Hematopoietic multipotent progenitor cell (in vitro differentiated cells): ENCODE results near the gene NAA40. TPM values are rescaled to one million over a fixed set of nuclear protein-coding genes. Genes with fewer than 3 reads are reported as not detected.
A peak's percentile ranks its signal among the peaks of the same experiment; 100 is the strongest.

Experiments used
- DNase-seq, 3 donors: peaks; one replicate each; pipeline ENCODE4 v3.0.0-alpha.2; 2011 to 2015; ENCODE audit warnings: low read depth in 2 of 3, low spot score in 2 of 3
- total RNA-seq: library from RNA; depleted of rRNA; stranded (reverse); fragments of >200 nt; gene quantifications from one replicate; pipeline ENCODE4 v1.2.3, GENCODE V29; 2012

The NAA40 gene
- total RNA-seq, 1 donor = 13.5 TPM

DNA sequence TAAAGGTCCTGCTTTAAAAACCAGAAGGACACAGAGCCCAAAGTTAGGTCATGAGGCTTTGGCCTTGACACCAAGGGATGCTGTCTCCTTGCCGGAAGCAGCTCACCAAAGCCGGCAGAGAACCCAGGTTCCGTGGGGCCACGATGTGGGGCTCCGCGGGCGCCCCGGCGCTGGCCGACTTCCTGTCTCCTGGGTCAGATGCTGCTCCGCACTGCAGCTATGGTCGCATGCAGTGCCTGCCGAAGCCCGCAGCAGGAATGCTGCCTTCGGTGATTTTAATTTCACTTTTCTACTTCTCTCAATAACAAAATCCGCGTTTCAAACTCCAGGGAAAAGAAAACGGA lies 47.0 kb downstream of the NAA40 start:
- peak in 2 of 3 donors; percentile 44 to 47 for DNase-seq

DNA sequence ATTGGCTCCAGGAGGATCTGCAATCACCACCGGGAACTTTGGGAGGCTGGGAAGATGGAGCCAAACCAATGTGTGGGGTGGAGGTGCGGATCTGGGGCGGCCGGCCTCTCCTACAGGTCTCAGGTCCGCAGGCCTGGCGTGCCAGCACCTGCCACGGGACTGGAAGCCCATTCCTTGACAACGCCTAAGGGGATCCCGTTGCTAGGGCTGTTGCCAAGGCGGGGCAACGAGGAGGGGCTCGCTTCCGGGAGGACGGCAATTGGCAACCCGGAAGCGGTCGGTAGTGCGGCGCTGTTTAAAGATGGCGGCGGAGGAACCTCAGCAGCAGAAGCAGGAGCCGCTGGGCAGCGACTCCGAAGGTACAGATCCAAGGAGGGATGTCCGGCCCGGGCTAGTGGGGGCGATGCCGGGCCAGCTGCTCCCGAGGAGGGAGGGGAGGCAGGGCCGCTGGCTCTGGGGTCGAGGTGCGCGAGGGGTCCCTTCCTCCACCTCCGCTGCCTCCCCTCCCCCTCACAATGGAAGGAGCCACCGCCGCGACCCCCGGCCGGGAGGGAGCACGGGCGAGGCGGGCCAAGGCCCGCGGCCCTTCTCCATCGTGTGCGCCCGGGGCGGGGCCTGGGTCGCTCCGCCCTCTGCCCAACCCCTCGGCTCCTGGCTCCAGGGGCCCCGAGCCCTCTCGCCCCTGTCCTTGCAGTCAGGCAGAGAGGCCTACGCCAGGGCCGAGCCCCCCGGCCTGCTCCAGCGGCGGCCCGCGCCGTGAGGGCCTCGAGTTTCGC lies 47.5 kb downstream of the NAA40 start, which contains the start of gene OTUB1:
Gene OTUB1 (plus strand): TSS at position 283 of the 776 bp plus-strand sequence. CDS start 19 bp downstream, at position 302.
- DNase-seq = peak; percentile 70 to 88 (median 88)

DNA sequence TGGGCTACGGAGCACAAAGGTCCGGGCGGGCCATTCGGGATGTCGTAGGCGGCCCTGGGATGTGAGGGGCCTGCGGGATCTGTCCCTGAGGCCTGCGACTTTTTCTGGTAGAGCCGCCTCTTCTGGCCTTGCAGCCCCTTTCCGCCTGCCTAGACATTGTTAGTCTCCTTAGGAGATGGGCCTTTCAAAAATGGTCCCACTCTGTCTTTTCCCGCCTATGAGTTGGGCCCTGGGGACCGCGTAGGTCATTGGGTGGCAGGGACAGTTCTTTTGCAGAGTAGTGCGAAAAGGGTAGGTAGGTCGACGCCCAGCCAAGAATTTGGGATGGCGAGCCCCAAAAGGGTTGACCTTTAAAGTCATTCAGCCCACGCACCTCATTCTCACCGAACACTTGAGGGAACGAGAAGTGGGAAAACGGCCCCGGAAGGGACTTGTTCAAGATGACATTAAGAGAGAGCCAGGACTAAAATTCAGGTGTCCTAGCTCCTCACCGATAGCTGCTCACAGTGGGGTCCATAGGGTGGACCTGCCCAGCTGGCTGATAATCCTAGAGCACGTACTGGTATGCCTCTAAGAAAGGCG lies 48.2 kb downstream of the NAA40 start:
- no peak for DNase-seq

DNA sequence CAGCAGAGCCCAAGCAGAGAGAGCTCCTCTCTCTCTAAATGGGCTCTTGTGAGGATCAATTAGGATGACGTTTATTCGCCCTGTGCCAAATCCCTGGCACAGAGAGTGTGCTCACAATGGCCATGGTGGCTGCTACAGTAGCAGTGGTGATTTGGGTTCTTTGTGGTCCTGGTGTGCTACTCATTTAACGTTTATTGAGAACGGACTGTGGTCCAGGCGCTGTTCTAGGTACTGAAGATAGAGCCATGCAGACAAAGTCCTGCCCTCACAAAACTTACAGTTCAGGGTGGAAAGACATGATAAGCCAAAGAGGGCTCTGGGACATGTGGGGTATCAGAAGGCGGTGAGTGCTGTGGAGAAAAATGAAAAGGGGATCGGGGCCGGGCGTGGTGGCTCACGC lies 52.8 kb downstream of the NAA40 start:
- no peak for DNase-seq

DNA sequence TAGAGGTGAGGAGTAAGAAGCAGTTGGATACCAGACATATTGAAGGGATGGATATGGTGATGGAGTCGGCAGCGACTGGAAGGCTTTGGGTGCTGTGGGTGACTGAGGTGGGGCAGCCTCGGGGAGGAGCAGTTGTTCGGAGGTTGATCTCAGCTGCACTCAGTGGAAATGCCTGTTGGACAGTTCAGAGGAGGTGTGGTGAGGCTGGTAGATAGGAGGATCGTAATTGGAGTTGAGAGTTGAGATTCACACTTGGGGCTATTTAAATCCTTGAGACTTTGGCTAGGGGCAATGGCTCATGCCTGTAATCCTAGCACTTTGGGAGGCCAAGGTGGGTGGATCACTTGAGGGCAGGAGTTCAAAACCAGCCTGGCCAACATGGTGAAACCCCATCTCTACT lies 54.3 kb downstream of the NAA40 start:
- no peak for DNase-seq

DNA sequence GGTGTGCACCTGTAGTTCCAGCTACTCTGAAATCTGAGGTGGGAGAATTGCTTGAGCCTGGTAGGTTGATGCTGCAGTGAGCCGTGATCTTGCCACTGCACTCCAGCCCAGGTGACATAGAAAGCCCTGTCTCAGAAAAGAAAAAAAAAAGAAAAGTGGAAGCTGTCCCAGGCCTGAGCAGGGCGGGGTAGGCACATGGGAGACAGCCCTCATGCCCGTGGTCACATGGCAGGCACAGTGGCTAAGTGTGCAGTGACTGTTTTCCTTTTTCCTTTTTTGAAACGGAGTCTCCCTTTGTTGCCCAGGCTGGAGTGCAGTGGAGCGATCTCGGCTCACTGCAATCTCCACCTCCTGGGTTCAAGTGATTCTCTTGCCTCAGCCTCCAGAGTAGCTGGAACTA lies 55.2 kb downstream of the NAA40 start:
- no peak for DNase-seq

DNA sequence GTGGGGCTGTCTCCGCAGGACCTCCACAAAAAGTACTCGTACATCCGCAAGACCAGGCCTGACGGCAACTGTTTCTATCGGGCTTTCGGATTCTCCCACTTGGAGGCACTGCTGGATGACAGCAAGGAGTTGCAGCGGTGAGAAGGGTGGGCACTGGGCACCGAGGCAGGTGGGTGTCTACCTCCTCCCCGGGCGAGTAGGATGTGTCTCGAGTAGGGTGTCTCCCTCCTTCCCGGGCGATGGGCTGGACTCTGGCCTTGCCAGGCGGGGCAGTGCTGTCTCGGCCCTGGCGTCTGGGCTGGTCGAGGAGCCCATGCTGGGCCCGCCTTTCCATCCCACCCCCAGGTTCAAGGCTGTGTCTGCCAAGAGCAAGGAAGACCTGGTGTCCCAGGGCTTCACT lies 57.7 kb downstream of the NAA40 start:
- no peak for DNase-seq

DNA sequence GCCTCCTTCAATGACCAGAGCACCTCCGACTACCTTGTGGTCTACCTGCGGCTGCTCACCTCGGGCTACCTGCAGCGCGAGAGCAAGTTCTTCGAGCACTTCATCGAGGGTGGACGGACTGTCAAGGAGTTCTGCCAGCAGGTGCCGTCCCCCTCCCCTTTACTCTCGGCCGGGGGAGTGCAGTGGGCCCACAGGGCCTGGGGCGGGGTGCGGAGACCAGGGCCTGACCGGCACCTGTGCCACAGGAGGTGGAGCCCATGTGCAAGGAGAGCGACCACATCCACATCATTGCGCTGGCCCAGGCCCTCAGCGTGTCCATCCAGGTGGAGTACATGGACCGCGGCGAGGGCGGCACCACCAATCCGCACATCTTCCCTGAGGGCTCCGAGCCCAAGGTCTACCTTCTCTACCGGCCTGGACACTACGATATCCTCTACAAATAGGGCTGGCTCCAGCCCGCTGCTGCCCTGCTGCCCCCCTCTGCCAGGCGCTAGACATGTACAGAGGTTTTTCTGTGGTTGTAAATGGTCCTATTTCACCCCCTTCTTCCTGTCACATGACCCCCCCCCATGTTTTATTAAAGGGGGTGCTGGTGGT lies 58.4 kb downstream of the NAA40 start:
- no peak for DNase-seq

DNA sequence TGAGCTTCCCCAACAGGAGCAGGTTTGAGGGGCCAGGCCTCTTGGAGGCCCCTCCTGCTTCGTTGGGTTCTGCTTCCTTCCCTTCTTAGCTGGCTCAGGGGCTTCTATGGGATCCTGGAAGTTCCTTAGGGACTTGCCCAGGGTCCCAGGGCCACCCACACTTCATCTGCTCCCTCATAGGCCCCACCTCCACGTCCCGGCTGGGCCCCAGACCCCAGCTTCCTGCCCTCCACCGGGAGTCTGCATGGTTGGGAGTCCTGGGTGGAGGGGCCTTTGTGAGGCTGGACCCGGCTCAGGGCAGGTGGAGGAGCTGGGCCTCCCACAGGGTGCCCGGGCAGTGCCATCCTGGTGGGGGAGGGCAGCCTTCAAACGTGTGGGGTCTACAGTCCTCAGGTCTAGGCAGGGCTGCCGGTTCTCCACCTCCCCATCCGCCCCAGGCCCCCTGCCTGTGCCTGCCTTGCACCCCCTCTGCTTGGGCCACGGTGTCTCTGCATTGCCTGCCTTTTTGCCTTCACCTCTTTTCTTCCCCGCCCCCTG lies 59.1 kb downstream of the NAA40 start:
- DNase-seq = no peak

DNA sequence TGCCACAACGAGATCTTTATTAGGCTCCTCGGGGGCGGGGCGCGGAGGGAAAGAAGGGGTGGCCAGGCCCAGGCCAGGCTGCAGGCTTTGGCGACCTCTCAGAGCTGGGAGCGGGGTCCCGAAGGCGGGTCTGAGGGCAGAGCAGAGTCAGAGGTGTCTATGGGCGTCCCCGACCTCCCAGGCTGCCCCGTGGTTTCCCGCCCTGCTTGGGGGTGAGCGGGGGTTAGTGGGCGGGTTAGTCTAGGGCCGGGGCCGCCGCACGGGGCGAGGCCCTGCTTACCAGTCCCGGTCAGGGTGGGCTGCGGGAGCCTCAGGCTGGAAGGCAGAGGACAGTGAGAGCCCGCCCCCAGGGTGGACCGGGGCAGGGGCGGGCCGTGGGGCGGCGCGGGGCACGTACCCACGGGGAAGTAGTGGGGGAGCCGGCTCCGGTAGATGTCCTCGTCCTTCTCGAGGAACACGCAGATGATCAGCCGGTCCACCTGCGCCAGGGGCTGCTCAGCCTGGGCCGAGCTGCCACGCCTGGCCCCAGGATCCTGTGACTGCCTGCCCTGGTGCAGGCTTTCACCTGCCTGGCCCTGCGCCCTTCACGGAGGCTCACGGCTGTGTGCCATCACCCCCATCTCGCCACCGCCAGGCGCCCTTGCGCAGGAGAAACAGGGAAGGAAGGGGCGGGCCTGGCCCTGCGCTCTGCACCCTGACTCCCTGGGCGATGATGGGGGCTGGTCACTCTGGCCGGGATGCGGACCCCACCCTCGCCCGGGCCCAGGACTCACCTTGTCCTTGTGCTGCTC lies 60.0 kb downstream of the NAA40 start:
- DNase-seq = peak in 1 of 3 donors; percentile 53

DNA sequence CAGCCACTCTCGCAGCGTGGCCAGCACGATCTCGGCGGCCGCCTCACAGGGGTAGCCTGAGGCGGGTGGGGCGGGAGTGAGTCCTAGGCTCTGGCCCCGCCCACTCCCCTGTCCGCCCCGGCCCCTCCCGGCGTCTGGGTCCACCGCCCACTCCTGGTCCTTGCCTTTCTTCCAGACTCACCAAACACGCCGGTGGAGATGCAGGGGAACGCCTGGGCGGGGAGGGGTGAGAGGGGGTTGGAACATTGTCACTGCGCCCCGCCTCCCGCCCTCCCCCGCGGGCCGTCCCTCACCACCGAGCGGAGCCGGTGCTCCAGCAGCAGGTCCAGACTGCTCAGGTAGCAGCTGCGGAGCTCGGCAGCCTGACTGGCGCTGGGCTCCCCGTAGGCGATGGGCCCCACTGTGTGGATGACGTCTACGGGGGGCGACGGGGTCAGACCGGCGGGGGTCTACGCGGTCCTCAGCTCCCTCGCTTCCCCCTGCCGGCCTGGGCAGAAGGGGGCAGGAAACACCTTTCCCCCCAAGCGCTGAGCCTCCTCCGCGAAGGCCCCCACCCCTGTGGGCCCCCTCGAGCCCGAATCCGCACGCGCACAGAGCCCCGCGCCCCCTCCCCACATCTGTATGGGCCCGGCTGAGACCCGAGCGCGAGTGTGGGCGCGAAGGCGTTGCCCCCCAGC lies 60.7 kb downstream of the NAA40 start:
- DNase-seq = peak in 1 of 3 donors; percentile 35

DNA sequence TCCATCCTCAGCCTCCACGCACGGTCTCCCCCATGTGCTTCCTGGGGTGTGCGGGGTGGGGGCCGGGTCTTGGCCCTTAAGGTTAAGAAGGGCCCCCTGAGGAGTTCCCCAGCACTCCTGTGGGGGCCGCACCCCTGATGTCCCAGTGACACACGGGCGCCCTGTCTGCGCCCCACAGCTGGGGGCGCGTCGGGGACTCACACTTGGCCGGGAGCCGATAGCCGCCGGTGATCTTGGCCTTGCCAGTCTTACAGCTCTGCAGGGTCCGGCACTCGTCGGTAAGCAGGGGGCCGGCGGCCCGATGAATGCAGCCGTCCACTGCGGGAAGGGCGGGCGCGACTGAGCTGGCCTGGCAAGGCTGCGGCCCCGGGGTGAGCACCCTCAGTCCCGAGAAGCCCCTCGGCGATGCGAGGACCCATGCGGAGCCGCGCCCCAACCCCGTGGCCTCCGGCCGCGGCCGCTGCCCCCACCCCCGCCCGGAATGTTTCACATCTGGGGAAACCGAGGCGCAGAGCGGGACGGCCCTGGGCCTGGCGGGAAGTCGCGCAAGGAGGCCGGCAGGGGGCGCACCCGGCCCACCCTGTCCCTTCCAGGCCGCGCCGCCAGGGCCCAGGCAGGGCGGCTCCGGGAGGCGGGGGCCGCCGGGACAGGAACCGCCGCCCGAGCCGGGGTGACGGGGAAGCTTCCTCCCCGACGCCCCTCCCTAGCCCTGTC lies 61.4 kb downstream of the NAA40 start:
- DNase-seq = peak; percentile 59 to 79 (median 73)

DNA sequence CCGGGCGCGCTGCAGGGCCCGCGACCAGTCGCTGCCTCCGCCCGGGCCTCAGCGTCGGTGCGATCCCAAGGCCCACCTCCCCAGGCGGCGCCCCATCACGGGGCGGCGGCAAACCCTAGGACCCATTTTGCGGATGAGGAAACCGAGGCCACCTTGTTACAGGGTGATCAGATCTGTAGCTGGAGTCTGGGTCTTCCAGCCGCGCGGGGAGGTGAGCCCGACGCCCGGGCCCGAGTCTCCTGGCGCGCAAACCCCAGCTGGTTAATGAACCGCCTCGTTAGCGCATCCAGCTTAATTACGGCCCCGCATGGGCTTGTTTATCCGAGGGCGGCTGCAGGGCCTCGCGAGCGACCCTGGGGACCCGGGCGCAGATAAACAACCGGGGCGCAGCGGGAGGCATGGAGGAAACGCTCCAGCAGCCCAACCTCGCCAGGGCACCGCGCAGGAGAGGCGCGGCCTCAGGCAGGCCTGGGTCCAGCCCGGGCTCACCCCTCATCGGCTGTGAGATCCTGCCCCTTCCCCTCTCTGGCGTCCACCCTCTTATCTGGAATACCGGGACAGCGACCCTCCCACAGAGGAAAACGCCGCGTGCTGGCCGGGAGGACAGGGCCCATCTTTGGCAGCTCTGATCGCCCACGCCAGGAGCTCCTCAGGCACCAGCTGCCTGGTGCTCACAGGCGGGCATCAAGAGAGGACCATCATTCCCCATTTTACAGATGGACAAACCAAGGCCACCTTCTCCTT lies 62.1 kb downstream of the NAA40 start:
- no peak for DNase-seq

DNA sequence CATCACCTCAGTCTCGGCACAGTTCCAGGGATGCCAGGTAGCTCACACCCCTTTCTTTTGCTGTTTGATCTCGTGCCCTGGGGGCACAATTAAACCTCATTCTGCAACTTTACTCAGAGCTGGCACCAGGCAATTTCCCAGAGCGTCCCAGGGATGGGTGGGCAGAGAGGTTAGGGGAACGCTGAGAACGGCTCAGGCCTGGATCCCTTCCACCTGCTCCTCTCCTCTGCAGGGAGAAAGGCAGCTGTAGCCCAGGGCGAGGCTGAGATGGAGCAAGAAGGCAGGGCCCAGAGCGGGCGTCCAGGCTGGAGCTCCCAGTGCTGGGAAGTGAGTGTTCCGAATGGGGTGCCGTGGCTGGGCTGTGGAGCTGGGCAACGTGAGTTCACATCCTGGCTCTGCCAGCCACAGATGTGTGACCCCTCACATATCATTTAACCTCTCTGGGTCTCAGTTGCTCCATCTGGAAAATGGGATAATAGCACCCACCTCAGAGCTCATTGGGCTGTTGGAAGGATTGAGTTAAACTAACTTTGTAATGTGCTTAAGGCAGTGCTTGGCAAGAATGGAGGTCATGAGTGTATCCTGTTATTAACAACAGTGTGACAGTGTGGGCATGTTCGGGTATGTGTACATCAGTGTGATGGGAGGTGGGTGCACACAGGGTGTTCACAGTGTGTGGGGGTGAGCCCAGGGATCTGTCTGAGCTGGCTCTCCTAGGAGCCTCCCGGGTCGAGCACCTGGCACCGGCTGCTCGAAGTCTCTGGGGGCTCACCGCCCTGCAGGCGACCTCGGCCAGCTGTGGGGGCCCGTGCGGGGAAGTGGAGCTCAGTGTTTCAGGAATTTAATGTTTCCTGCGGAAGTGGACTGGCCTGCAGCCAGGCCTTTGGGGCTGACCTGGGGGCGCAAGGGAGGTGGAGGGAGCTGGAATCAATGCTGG lies 63.0 kb downstream of the NAA40 start:
- peak in 2 of 3 donors; percentile 63 to 81 for DNase-seq

DNA sequence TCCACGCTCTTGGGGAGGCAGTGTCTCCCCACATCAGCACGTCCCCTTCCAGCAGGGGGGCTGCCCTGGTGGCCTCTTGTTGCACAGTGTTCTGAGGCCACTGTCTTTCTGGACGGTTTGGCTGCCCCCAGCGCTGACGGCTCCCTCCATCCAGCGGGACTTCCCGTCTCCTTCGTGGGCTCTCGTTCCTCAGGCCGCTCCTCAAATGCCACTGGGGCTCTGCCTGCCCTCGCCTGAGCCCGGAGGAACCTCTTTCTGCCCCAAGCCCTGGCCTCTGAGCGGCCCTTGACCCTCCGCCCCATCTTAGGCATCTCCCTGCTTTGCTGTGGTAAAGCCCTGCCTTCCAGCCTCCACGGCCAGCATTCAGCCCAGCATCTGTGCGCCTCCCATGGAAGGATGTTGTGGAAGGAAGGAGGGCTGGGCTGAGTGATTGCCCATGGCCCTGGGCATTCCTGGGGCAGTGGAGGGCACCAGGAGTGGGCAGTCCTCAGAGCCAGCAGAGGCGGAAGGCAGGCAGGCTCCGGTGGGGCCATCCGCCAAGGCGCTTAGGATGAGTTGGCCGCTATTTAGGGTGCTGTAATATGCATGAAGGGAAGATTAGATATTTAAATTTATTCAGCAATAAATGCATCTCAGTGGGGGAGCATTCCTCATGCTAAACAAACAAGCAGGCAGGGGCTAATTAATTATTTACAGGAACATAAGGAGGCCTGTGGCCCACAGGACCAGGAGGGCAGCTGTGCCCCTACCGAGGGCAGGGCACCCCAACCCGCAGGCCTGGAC lies 65.2 kb downstream of the NAA40 start:
- no peak for DNase-seq

DNA sequence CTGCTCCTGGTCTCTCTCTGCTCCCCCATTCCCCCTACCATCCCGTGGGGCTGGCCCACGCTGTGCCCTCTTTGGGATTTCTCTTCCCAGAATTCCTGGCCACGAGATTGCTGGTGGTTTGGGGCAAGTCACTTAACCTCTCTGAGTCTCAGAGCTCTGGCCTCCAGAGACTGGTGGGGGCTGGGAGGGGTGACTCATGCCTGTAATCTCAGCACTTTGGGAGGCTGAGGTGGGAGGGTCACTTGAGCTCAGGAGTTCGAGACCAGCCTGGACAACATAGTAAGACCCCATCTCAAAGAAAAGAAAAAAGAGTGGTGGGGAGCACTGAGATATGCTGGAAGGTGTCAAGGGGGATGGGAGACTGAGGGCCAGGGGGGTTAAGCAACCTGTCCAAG lies 65.8 kb downstream of the NAA40 start:
- no peak for DNase-seq

DNA sequence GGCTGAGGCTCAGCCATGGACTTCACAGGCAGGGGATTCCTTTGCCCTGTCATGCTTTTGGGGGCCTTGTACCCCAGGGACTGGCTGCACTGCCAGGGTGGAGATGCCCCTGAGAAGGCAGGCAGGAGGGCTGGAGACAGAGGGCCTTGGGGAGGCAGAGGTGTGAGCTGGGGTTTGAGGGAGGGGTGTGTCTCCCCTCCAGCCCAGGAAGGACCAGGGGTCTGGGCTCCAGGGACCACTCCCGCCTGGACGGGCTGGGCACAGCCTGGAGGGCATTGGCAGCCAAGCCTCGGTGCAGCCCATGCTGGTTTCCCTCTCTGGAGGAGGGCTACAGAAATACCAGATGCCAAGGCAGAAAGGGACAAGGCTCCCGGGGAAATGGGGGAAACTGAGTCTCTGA lies 66.9 kb downstream of the NAA40 start:
- DNase-seq = no peak
